HG03135 (cell line): ENCODE results near the gene DAB2.

ENCODE experiments used
- ATAC-seq: cut with Tn5 transposase; IDR thresholded peaks from one replicate; pipeline ENCODE4 v1.9.1; 2021; ENCODE audit warnings: mild to moderate bottlenecking, moderate library complexity; ENCODE audit not compliant: unreplicated experiment

The DAB2 gene

GRCh38 chr5:39424736-39425637, at the start of gene DAB2:
Gene DAB2, minus strand, starts transcription at chr5:39424980. Its CDS starts 30,660 bp downstream, at chr5:39394320.
- peak; percentile 51 for ATAC-seq

GRCh38 chr5:39473156-39473775, 48.5 kb upstream of the DAB2 start:
- no peak for ATAC-seq

GRCh38 chr5:39471836-39472508, 47.2 kb upstream of the DAB2 start:
- ATAC-seq: no peak

- no peak for ATAC-seq
Observed at GRCh38 chr5:39470811-39471210, 46.0 kb upstream of the DAB2 start.

DNA sequence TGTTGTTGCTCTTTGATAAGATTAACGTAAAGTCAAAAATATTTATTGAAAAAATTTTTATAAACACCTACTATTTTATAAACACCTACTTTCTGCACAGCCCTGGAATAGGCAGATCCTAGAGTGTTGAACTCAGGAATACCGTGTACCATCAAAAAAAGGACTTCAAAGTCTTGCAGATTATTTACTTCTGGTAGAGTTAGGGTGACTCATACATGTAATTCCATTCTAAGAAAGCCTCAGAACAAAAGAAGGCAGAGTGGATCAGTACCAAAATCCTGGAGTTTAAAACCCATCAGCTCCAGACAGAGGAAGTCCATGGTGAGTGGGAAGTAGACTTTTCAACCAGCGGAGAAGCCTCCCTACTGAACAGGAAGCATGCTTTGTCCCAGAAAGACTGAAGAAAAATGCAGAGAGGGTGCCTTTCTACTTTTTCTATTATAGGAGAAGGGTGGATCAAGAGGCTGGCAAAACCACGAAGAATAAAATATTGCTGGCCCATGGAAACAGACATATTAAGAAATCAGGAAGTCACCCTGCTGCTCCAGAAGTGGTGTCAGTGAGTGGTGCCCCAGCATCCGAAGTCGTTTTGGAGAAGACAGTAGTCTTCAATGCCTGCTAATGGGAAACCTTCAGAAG, 45.1 kb upstream of the DAB2 start:
- no peak for ATAC-seq

DNA sequence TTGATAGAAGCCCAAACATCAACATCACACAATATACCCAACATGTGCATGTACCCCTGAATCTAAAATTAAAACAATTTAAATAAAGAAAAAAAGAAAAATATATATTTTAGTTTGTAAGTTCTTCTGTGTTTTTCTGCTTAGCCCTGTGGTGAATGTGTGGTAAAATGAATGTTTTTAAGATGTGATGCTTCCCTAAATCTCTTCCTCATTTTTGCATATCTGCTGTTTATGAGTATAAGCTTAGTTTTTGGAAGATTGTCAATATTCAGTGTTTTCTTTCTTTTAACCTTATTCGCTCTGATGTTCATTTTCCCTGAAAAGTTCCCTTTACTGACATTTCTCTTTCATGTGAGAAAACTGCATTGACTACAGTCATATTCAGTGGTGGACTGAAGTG, 44.4 kb upstream of the DAB2 start:
- ATAC-seq: no peak

DNA sequence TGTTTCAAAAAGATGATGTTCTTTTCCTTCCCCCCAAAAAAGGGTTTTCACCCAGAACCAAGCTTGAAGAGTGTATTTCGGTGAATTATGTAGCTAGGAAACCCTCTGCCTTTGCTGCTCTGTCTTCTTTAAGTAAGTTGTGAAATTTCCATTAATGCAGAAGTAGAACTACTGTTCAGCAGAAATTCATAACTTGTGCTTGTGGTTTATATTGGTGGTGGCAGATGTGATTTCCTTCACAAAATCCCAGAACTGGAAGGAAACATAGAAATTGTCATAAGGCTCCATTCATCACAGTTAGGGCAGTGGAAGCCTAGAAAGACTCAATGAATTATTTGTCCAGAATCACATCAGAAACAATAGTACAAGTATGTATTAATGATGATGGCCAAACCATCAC, 42.1 kb upstream of the DAB2 start:
- ATAC-seq: no peak

DNA sequence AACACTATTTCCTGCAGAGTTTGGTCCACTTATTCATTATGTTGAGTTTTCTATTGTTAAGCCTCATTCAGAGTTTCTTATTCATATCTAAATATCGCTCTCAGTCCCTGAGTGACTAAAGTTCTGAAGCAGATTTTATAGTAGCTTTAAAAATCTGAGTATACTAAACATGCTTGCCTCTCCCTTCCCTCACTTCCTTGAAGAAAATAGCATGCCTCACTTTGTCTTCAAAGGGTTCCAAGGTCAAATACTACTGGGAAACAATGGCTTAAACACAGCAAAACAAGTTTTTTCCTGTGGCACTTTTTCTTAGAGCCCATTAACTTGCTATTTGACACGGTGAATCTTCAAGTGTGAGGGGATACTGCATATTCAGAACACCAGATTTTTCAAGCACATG, 41.1 kb upstream of the DAB2 start:
- no peak for ATAC-seq

DNA sequence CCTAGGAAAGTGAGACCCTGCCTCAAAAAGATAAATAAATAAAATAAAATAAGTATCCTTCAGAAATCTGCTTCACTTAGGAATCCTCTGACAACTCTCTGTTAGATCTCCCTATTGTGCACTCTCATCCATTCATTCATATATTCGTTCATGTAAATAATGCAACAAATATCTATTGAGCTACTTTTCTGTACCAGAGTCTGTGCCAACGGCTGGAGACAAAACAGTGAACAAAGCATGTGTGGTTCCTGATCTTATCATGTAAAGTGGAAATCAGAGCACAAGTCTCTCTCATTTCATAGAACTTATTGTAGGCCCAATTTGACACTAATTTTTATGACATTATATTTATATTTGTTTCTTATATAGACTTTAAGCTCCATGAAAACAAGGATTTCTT, 40.3 kb upstream of the DAB2 start:
- no peak for ATAC-seq

DNA sequence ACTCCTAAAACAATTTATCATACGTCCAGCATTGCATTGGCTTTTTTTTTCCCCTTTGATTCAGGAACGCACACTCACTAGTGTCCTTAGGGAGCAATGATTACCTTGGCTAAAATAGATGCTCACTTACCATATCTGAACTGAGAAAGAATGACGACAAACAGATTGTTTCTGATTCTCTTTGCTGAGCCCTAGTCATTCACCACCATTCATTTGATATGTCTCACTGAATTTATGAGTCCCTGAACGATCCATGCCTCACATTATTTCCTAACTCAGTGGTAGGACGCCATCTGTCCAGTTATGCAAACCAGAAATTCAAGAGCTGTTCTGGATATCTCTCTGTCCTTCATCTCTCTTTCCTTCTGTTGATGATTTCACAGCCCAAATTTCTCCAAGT, 39.3 kb upstream of the DAB2 start:
- ATAC-seq: no peak

DNA sequence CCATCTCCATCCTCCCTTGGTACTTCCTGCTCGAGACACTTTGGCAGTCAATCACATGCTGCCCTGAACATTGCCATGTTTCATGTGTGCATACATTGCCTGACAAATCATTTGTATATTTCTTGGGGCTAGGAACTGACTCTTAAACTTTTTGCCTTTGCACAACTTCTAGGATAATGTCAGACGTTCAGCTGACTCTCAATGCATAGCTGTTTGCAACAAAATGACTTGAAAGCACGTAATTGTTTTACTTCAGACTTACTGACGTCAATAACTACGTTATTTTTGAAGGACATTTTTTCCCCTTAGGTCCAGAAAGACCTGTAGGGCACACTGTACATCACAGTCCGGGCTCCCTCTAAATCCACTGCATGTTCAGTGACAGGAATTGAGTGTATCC, 37.4 kb upstream of the DAB2 start:
- no peak for ATAC-seq

- ATAC-seq: peak; percentile 98
Observed at GRCh38 chr5:39461007-39461682, 36.4 kb upstream of the DAB2 start.

GRCh38 chr5:39459907-39460306, 35.1 kb upstream of the DAB2 start:
- no peak for ATAC-seq

- ATAC-seq: no peak
Observed at GRCh38 chr5:39459071-39459470, 34.3 kb upstream of the DAB2 start.

GRCh38 chr5:39455645-39456044, 30.9 kb upstream of the DAB2 start:
- no peak for ATAC-seq

- ATAC-seq: no peak
Observed at GRCh38 chr5:39453606-39454005, 28.8 kb upstream of the DAB2 start.

GRCh38 chr5:39452846-39453245, 28.1 kb upstream of the DAB2 start:
- ATAC-seq: no peak

- ATAC-seq: no peak
Observed at GRCh38 chr5:39451276-39451941, 26.6 kb upstream of the DAB2 start.

- ATAC-seq: no peak
Observed at GRCh38 chr5:39450487-39450886, 25.7 kb upstream of the DAB2 start.

GRCh38 chr5:39449591-39449990, 24.8 kb upstream of the DAB2 start:
- no peak for ATAC-seq
